HG03039 (cell line): ENCODE data around the gene PKMYT1.

ENCODE experiments used
- ATAC-seq: cut with Tn5 transposase; IDR thresholded peaks from one replicate; pipeline ENCODE4 v1.9.1; 2021; ENCODE audit warnings: mild to moderate bottlenecking, moderate library complexity; ENCODE audit not compliant: unreplicated experiment

PKMYT1 gene

GRCh38 chr16:3000540-3000939 is 20.3 kb upstream of the PKMYT1 start:
- no peak for ATAC-seq

GRCh38 chr16:2999929-3000328 is 19.7 kb upstream of the PKMYT1 start:
- ATAC-seq = no peak

GRCh38 chr16:2996298-2996697 is 16.1 kb upstream of the PKMYT1 start:
- ATAC-seq = no peak

- ATAC-seq = no peak
Measured at GRCh38 chr16:2992383-2993081, 12.3 kb upstream of the PKMYT1 start.

GRCh38 chr16:2991566-2992261 is 11.5 kb upstream of the PKMYT1 start:
- ATAC-seq = no peak

- ATAC-seq = no peak
Measured at GRCh38 chr16:2990891-2991290, 10.6 kb upstream of the PKMYT1 start.

- no peak for ATAC-seq
Measured at GRCh38 chr16:2988590-2989099, 8.4 kb upstream of the PKMYT1 start.

- ATAC-seq = no peak
Measured at GRCh38 chr16:2987833-2988232, 7.6 kb upstream of the PKMYT1 start.

- ATAC-seq = no peak
Measured at GRCh38 chr16:2987286-2987685, 7.0 kb upstream of the PKMYT1 start.

- no peak for ATAC-seq
Measured at GRCh38 chr16:2986623-2987188, 6.5 kb upstream of the PKMYT1 start.

GRCh38 chr16:2985893-2986355 is 5.7 kb upstream of the PKMYT1 start:
- ATAC-seq = no peak

- no peak for ATAC-seq
Measured at GRCh38 chr16:2985462-2985861, 5.2 kb upstream of the PKMYT1 start.

- ATAC-seq = no peak
Measured at GRCh38 chr16:2983706-2984136, 3.5 kb upstream of the PKMYT1 start.

GRCh38 chr16:2982402-2982801 is 2.2 kb upstream of the PKMYT1 start:
- no peak for ATAC-seq

GRCh38 chr16:2981899-2982250 is 1.6 kb upstream of the PKMYT1 start:
- ATAC-seq = no peak

- no peak for ATAC-seq
Measured at GRCh38 chr16:2981177-2981898, 1.1 kb upstream of the PKMYT1 start.

- ATAC-seq = peak; percentile 2
Measured at GRCh38 chr16:2979669-2980226, 498 bp downstream of the PKMYT1 start.

- ATAC-seq = no peak
Measured at GRCh38 chr16:2977440-2977839, 2.8 kb downstream of the PKMYT1 start.

- no peak for ATAC-seq
Measured at GRCh38 chr16:2976673-2977072, 3.6 kb downstream of the PKMYT1 start.

GRCh38 chr16:2976201-2976600 is 4.0 kb downstream of the PKMYT1 start:
- ATAC-seq = no peak
